Measurements from ENCODE around the gene ADGRA1. TPM values are rescaled to one million over a fixed set of nuclear protein-coding genes. Genes with fewer than 3 reads are reported as not detected.
A peak's percentile ranks its signal among the peaks of the same experiment; 100 is the strongest.
"Not testable (repeated sequence)": the region's sequence is repeated elsewhere in the genome, so short reads cannot be mapped to it uniquely, and the experiment has no call there.

ADGRA1 gene
- total RNA-seq, 1 donor from 2014 or later, result not detected

DNA sequence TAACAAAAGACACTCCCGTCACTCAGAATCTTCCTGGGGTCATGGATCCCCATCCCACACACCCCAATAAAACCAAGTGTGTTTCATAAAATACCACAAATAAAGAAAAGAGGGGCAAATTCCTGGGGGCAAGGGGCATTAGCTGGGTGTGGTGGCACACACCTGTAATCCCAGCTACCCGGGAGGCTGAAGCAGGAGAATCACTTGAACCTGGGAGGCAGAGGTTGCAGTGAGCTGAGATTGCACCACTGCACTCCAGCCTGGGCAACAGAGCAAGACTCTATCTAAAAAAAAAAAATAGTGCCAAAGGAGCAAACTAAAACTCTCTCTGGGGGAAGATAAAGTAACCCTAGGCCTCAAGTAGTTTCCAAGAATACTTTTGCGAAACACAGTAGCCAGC is 63.3 kb downstream of the ADGRA1 start:
- DNase-seq; intact Hi-C loops (cut with DNase I); ATAC-seq (ENCODE audit: poor library complexity): not testable (repeated sequence)

DNA sequence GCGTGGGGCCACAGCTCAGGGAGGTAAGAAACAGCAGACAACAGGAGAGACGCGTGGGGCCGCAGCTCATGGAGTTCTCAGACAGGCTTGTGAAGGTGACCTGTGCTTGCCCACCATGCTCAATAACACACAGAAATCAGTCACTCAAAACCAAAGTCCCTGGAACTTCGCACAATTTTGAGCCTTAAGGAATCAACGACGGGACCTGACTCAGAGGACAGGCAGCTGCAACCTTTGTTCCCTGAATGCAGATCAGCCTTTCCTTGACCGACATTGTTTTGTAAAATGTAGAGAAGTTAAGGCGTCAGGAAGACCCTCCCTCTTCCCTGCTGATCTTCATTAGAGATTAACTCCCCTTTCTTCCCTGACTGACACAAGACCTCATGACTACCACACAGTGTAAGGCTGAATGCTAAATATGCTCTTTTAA is 63.8 kb downstream of the ADGRA1 start:
- ATAC-seq (ENCODE audit: poor library complexity) (no peak), DNase-seq (no peak)
- intact Hi-C loops (cut with DNase I), result no loop called here

DNA sequence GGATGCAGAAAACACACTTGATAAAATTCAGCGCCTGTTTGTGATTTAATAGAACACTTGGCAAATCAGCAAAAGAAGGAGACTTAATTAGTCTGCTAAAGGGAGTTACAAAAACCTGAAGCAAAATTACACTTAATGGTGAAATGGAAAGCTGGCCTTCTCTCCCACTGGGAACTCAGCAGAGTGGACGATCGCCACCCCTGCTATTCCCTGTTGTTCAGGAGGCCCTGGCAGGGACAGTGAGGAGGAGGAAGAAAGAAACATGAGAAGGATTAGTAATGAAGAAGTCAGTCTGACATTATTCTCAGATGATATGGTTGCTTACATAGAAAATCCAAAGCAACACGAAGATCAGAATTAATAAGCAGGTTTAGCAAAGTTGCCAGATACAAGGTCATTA is 66.7 kb downstream of the ADGRA1 start:
- intact Hi-C loops (cut with DNase I), result no loop called here
- DNase-seq (no peak), ATAC-seq (ENCODE audit: poor library complexity) (no peak)

DNA sequence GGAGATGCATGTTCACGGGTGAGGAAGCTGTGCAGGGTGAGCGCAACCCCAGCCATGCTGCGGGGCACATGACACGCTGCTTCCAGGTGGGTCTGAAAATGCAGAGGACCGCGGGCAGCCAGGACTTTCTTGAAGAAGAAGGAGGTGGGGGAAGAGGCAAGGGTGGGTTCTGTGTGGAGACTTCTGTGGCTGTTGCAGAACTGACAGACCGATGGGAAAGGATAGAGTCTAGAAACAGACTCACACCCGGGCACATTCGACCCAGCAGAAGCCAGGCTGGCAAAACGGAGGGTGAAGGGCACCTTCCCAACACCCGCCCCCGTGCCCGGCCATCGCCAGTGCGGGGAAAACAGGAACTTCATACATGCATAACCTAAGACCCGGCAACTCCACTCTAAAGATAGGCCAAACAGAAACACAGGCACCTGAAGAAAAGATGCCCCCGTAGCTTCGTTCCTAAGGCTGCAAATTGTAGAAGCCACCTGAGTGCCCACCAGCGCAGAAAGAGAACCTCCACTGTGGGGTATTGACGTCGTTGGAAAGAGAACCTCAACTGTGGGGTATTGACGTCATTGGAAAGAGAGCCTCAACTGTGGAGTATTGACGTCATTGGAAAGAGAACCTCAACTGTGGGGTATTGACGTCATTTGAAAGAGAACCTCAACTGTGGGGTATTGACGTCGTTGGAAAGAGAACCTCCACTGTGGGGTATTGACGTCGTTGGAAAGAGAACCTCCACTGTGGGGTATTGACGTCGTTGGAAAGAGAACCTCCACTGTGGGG is 67.5 kb downstream of the ADGRA1 start:
- ATAC-seq (ENCODE audit: poor library complexity) (no peak), DNase-seq (no peak)
- intact Hi-C loops (cut with DNase I), result no loop called here

DNA sequence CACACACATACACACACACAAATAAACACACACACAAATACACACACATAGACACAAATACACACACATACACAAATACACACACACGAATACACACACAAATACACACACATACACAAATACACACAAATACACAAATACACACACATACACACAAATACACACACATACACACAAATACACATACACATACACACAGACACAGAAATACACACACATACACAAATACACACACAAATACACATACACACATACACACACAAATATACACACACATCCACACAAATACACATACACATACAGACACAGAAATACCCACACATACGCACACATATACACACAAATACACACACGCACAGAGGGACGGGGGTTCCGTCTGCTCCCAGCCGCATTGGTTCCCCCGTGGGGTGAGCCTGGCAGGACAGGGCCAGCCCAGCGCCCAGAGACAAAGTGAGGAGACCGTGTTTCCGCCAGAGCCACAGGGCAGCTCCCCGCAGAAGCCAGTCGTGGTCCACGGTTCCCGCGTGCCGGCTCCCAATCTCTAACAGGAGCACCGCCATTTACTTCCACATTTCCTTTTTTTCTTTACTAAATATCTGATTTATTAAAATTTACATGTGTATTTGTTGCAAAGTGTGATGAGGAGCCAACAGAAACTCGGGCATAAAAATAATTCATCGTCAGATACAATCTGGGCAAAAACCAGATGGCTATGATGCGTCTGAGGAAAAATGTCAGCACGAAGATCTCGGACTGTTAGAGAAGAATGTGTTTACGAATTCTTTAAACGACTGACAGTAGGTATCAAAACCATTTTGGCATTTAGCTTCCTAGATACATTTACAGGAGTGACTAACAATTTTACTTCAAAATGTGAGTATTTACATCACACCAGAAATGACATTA is 69.2 kb downstream of the ADGRA1 start:
- no peak for ATAC-seq (ENCODE audit: poor library complexity)

DNA sequence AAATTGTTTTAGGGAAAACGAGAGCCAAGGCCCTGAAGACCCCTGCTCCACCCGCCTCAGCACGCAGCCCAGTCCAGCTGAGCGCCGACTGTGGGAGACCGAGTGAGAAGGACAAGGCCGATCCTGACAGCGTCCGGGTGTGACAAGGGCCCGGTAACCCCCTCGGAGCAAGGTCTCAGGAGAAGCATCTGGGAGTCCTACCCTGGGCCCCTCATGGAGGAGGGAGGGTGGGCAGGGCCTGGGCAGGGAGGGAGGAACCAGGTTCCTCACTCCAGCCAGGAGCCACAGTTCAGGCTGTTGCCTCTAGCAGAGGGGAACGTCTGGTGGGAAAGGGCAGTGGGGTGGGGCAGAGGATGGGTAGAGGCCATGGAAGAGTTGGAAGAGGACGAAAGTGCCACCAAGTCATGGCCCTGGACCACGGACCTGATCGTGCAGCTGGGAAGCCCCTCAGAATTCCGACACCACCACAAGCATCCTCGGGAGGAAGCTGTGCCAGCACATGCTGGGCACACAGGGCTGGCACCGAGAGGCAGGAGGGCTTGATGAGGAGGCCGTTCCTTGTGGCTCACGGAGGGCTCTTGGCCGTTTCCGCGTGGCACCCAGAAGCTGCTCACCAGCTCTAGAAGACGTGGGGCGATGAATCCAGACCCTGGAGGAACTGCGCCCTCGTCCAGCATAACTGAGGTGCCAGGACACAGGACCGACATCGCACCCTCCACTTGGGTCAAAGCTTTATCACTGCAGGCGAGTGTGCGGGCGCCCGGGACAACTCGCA is 70.1 kb downstream of the ADGRA1 start:
- intact Hi-C loops (cut with DNase I), result no loop called here
- DNase-seq, result no peak
- no peak for ATAC-seq (ENCODE audit: poor library complexity)

More for the DNA sequence above, 69.2 kb downstream of the ADGRA1 start:
- DNase-seq, result no peak
- intact Hi-C loops (cut with DNase I), result no loop called here

DNA sequence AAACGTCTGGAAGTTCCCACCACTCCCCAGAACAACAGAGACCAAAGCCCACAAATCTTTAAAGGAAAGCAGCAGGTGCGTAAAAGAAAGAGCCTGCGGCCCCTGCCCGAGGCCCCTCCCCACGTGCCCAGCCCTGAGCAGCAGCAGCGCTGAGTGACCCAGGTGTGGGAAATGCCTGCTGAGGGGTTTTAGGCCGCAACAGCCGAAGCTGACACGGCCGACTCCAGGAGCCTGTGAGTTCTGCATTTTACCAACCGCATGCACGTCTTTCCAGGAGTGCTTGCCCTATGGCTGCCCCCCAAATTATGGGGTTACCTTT is 70.7 kb downstream of the ADGRA1 start:
- intact Hi-C loops (cut with DNase I), result no loop called here
- ATAC-seq (ENCODE audit: poor library complexity), result no peak
- DNase-seq, result no peak

DNA sequence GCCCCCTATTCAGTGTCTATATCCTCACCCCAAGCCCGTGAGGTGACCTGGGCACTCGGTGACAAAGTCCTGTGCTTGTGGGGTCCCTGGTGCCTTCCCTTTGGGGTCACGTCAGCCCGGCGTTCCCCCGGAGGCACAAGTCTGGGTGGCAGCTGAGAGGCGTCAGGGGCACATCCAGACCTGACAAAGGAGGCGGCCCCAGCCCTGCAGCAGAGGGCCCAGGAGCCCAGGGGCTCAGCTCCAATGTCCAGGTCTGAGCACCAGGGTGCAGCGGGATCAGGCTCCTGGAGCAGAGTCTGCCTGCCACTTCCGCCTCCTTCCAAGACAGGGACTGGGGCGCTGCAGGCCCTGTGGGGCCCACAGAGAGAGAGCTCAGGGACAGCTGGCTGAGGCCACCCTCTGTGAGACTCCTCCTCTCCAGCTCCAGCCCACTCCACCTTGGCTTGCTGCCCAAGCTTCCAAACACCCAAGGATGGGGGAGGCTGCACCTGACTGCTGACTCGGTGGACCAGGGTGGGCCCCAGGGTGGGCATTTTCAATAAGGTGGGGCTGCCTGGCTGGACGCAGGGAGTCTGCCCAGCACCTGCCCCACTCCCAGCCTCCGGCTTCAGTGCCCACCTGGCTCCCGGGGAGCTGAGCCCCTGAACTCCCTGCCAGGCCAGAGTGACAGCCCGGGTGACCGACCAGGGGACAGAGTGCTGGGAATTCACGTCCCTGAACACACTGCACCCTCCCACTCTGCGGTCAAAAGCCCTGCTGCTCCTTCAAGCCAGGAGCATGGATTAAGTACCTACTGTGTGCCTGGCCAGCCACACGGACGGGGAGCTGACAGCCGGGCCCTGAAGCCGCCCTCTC is 71.3 kb downstream of the ADGRA1 start:
- intact Hi-C loops (cut with DNase I), result no loop called here
- peak; percentile 36 for DNase-seq
- peak; percentile 15 for ATAC-seq (ENCODE audit: poor library complexity)

DNA sequence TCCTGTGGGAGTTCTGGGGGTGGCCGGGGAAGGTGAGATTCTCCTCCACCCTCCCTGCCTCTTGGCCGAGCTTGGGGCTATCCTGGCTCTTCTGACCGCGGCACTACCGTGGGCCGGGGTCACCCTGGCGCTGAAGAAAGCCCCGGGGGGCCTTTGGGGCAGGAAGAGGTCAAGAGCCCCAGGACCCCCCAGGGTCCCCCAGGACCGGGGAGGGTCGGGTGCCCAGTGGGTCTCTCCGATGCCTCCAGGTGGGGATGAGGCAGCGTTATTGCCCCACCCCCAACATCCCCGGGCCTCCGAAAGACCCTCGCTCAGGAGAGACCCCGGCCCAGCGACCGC is 71.9 kb downstream of the ADGRA1 start:
- no peak for DNase-seq
- ATAC-seq (ENCODE audit: poor library complexity), result no peak
- intact Hi-C loops (cut with DNase I), result no loop called here

DNA sequence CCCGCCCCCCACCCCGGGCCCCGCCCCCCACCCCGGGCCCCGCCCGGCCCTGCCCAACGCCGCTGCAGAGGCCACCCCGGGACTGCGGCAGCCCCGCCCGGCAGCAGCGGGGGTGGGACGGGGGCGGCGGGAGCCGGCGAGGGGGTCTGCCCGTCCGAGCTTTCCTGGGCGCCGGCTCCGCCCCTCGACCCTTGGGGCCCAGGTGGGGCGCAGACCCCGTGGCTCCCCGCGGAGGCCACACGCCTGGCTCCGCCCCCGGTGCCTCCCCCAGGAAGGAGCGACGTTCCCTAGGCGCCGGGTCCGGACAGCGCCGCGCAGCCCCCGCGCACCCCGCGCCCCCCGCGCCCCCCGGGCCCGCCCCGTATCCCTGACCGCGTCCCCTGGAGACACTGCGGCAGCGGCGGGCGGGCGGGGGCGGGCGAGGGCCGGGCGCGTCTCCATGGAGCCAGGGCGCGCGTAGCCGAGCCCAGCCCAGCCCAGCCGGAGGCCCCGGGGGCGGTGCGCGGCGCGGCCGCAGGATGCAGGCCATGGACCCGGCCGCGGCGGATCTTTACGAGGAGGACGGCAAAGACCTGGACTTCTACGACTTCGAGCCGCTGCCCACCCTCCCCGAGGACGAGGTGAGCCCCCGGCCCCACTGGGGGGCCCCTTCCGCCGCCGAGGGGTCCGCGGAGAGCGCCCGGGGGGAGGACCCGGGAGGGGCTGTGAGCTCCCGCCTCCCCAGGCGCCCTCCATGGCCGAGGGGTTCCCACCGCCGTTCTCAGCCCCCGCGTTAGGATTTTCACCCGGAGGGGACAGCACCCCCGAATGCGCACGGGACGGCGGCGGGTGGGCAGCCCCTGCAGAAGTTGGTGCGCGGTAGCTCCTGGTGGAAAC is 72.5 kb downstream of the ADGRA1 start, which contains the start of gene KNDC1:
Gene KNDC1 (plus strand): TSS at position 270 of the 876 bp plus-strand sequence. CDS start 249 bp downstream, at position 519.
- DNase-seq (no peak), ATAC-seq (ENCODE audit: poor library complexity) (peak; percentile 39)
- intact Hi-C loops (cut with DNase I), result no loop called here

DNA sequence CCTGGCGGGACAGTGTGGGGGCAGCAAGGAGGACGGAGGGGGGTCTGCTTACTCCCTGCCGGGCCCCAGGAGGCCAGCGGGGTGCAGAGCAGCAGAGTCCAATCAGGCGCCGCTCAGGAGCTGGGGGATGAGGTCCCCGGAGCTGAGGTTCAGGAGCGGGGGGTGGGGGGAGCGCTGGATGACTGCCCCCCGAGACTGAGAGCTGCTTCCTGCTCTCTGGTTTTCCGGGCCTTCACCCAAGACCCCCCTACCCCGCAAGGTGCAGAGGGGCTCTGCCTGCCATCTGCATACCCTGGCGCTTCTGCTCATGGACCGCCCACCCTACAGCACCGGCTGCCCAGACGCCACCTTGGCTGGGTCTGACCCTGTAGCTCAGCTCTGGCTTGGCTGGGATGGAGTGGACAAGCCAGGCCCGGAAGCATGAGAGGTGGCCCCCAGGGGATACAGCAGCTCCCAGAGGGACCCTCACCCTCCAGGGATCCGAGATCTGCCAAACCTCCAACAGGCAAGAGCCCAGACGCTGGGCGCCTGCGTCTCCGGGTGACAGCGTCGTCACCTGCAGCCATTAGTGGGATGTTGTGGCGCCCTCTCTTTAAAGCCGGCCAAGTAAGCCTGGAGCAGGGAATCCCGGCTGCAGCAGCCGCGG is 73.2 kb downstream of the ADGRA1 start:
- ATAC-seq (ENCODE audit: poor library complexity), result no peak
- no peak for DNase-seq
- intact Hi-C loops (cut with DNase I), result no loop called here

DNA sequence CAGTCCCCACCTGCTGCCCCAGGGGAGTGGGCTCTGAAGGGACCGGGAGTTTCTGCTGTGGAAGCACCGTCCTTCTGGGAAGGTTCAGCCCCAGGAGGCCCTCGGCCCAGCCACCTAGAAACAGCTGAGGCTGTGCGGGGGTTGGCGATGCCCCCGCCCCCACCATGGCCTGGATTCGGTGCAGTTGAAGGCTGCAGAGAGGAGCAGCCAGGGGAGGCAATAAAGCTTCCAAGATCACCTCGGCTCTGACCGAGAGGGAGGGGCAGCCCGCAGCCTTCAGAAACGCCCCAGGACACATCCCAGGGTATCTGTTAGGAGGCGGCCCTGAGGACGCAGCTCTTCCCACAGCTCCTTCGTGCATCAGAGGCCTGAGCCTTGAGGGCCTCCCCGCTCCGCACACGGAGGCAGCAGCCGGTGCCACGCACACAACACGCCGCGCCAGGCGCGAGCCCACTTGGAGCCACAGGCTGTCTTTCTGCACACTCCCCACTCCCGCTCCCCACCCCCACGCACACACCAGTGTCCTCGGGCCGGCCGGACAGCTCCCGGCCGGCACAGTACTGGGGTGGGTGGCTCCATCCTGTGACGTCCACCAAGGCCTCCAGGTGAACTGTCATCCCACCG is 73.9 kb downstream of the ADGRA1 start:
- ATAC-seq (ENCODE audit: poor library complexity) (no peak), DNase-seq (no peak)
- intact Hi-C loops (cut with DNase I), result no loop called here

DNA sequence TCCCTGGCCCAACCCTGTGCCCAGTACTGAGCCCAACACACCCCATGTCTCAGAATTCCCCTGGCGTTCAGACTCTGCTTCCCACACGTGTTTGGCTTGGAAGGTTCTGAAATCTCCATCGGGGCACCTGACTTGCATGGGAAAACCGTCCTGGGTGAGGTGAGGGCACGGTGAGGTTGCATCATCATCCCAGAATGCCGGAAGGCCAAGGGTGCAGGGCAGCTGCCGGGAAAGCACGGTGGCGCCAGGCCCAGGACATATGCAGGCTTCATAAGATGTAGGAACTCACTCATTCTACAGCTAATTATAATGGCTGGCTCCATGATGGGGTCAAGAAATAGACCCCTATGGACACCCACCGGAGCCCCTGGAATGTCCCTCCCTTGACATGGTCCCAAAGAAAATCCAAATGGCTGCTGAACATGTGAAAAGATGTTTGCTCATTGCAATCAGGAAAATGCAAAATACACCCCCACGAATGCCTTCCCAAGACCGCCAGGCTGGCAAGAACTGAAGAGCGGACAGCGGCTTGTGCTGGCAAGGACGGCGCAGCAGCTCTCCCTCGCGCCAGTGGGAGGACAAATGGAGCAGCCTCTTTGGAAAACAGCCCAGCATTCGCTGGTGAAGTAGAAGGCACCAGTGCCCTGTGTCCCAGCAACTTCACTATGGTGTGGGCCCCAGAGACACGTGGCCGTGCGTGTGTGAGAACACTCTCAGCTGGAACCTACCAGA is 74.6 kb downstream of the ADGRA1 start:
- ATAC-seq (ENCODE audit: poor library complexity) (no peak), DNase-seq (no peak)
- intact Hi-C loops (cut with DNase I), result no loop called here

DNA sequence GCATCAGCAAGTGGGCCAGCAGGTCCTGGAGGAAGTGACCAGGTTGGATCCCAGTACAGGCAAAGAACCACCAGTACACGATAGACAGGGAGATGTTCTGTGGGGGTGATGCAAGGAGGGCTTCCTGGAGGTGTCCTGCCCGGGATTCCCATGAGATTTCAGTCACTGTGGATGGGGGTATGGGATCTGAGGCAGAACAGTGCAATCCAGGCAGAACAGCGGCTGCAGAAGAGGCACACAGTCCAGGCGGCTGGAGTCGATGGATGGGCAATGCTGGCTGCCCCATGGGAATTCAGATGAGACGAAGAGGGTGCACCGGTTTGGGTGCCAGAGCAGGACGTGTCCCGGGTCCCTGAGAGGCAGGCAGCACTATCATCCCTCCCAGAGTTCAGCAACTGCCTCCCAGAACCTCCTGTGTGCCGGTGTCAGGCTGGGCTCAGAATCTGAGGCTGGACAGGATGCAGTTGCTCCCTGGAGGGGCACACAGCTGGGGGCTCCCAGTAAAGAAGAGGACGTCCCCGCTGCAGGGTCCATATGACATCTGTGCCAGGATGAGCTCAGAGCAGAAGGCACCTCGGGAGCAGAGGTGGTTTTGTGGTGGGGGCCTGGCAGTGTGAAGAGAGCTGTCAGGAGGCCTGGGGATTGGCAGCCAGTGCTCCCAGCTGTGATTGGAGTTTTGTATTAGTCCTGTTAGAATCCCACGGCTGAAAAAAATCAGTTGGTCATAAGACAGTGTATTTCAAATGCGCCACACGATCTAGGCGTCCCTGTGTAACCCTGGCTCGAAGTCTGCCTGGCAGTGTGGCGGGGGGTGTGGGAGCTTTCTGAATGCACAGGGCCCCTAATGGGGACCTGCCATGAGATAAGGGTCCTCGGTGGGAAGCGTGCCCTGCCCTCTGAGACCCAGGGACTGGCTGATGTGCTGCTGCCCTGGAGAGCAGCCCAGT is 75.5 kb downstream of the ADGRA1 start:
- DNase-seq, result no peak
- intact Hi-C loops (cut with DNase I), result no loop called here
- ATAC-seq (ENCODE audit: poor library complexity), result no peak

Measured in Right ventricle myocardium superior (tissue), 1 donor.